Hepatocyte (in vitro differentiated cells): ENCODE results near the gene NMRAL1. TPM values are rescaled to one million over a fixed set of nuclear protein-coding genes. Genes with fewer than 3 reads are reported as not detected.

ENCODE experiments used
- DNase-seq: peaks from one replicate; pipeline ENCODE4 v3.0.0-alpha.2; 2016; ENCODE audit warnings: low spot score
- H2AFZ ChIP-seq: fragments of 200-600 bp; sonication (generic); 2 replicates; pipeline ENCODE4 v1.6.0; 2016; ENCODE audit warnings: antibody characterized with exemption, mild to moderate bottlenecking
- H3K27ac ChIP-seq: fragments of 200-600 bp; sonication (generic); 2 replicates; pipeline ENCODE4 v1.5.1; 2016; ENCODE audit warnings: mild to moderate bottlenecking
- H3K27me3 ChIP-seq: fragments of 200-600 bp; sonication (generic); 2 replicates; pipeline ENCODE4 v1.6.1; 2016
- H3K36me3 ChIP-seq: fragments of 200-600 bp; sonication (generic); replicated peaks from 2 replicates; pipeline ENCODE4 v1.5.1; 2016; ENCODE audit warnings: low read depth; ENCODE audit not compliant: insufficient read depth
- H3K4me1 ChIP-seq: fragments of 200-600 bp; sonication (generic); 2 replicates; pipeline ENCODE4 v1.5.1; 2016; ENCODE audit warnings: mild to moderate bottlenecking, moderate library complexity; ENCODE audit not compliant: insufficient read depth
- H3K4me2 ChIP-seq: fragments of 200-600 bp; sonication (generic); 2 replicates; pipeline ENCODE4 v1.6.0; 2016
- H3K4me3 ChIP-seq: fragments of 200-600 bp; sonication (generic); 2 replicates; pipeline ENCODE4 v1.5.1; 2016; ENCODE audit warnings: mild to moderate bottlenecking
- H3K79me2 ChIP-seq: fragments of 200-600 bp; sonication (generic); 2 replicates; pipeline ENCODE4 v1.6.0; 2017; ENCODE audit warnings: mild to moderate bottlenecking
- H3K9me2 ChIP-seq: fragments of 200-600 bp; sonication (generic); replicated peaks from 2 replicates; pipeline ENCODE4 v1.6.0; 2017; ENCODE audit warnings: mild to moderate bottlenecking; ENCODE audit not compliant: insufficient read depth
- H3K9me3 ChIP-seq: fragments of 200-600 bp; sonication (generic); 2 replicates; pipeline ENCODE4 v1.5.1; 2016; ENCODE audit warnings: low read depth, mild to moderate bottlenecking
- H4K20me1 ChIP-seq: fragments of 200-600 bp; sonication (generic); 2 replicates; pipeline ENCODE4 v1.6.0; 2016; ENCODE audit warnings: mild to moderate bottlenecking; ENCODE audit not compliant: insufficient read depth, poor library complexity, severe bottlenecking
- CTCF ChIP-seq: fragments of 200-600 bp; sonication (generic); IDR thresholded peaks from 2 replicates; pipeline ENCODE4 v1.5.1; 2016; ENCODE audit warnings: antibody characterized with exemption, mild to moderate bottlenecking; ENCODE audit not compliant: poor library complexity
- EZH2 ChIP-seq: fragments of 200-600 bp; sonication (generic); IDR thresholded peaks from 2 replicates; pipeline ENCODE4 v1.6.1; 2016; ENCODE audit warnings: antibody characterized with exemption, mild to moderate bottlenecking, borderline replicate concordance
- EZH2phosphoT487 ChIP-seq: fragments of 200-600 bp; sonication (generic); IDR thresholded peaks from one replicate; pipeline ENCODE4 v1.6.1; 2018; ENCODE audit warnings: antibody characterized with exemption, mild to moderate bottlenecking, low read depth, moderate library complexity; ENCODE audit not compliant: unreplicated experiment, severe bottlenecking
- WGBS: methylation state at CpG from one replicate; pipeline ENCODE4 v1.1.6; 2016; ENCODE audit warnings: low lambda C conversion rate; ENCODE audit errors: missing lambda C conversion rate; 5-methylcytosine and 5-hydroxymethylcytosine counted together
- polyA plus RNA-seq: library from polyadenylated mRNA; unstranded; fragments of >200 nt; fragmentation: Nextera tagmentation; extraction: Ambion mirVana; gene quantifications from 2 replicates; pipeline ENCODE4 v1.2.1, GENCODE V29; 2016
- total RNA-seq: library from RNA; depleted of rRNA; stranded (reverse); fragments of >200 nt; gene quantifications from 2 replicates; pipeline ENCODE4 v1.2.3, GENCODE V29; 2014

NMRAL1 gene
- total RNA-seq = 42.7 and 47.6 TPM in 2 replicates
- polyA plus RNA-seq = 47.5 and 49.5 TPM in 2 replicates

- Histone ChIP-seq H3K9me3 (no peaks in the 10 kb centered on the region), H2AFZ (peak within 1 kb of the TSS; percentile 94), H4K20me1 (peaks cover 3% of the 10 kb centered on the region), H3K27me3 (no peaks in the 10 kb centered on the region), H3K4me2 (peak within 1 kb of the TSS; percentile 94), H3K27ac (peak within 1 kb of the TSS; percentile 75), H3K4me1 (no peaks in the 10 kb centered on the region), H3K9me2 (no peaks in the 10 kb centered on the region), H3K36me3 (no peaks in the 10 kb centered on the region), H3K4me3 (peak within 1 kb of the TSS; percentile 87), H3K79me2 (peaks cover 39% of the 10 kb centered on the region)
- TF ChIP-seq EZH2phosphoT487 (no peak), CTCF (no peak), EZH2 (no peak)
- WGBS = 4% methylated on average over 36 of the region's 60 CpGs
- DNase-seq = peak; percentile 94
Observed at GRCh38 chr16:4474192-4474961, at the start of gene NMRAL1. Gene NMRAL1, minus strand, starts transcription at chr16:4474625. Its CDS starts 493 bp downstream, at chr16:4474132.

GRCh38 chr16:4523686-4524085 is 49.3 kb upstream of the NMRAL1 start:
- peaks cover 63% of the 10 kb centered on the region for H3K79me2 ChIP-seq
- H3K4me1 ChIP-seq = peaks cover 8% of the 10 kb centered on the region
- DNase-seq = no peak
- no peak overlapping the region for H3K4me2 ChIP-seq
- peak overlapping the region; percentile 81 for H3K27ac ChIP-seq
- no peaks in the 10 kb centered on the region for H4K20me1 ChIP-seq
- TF ChIP-seq CTCF (no peak), EZH2phosphoT487 (no peak), EZH2 (no peak)
- no peaks in the 10 kb centered on the region for H3K9me2 ChIP-seq
- H3K27me3 ChIP-seq = no peaks in the 10 kb centered on the region
- no peaks in the 10 kb centered on the region for H3K36me3 ChIP-seq
- WGBS = 95% methylated on average over 4 of the region's 4 CpGs
- no peak overlapping the region for H3K4me3 ChIP-seq
- no peaks in the 10 kb centered on the region for H3K9me3 ChIP-seq
- H2AFZ ChIP-seq = no peak overlapping the region

- H3K79me2 ChIP-seq = peaks cover 62% of the 10 kb centered on the region
- H2AFZ ChIP-seq = no peak overlapping the region
- H3K9me3 ChIP-seq = no peaks in the 10 kb centered on the region
- peaks cover 4% of the 10 kb centered on the region for H4K20me1 ChIP-seq
- no peaks in the 10 kb centered on the region for H3K27me3 ChIP-seq
- H3K27ac ChIP-seq = peak overlapping the region; percentile 83
- H3K4me3 ChIP-seq = no peak overlapping the region
- peak; percentile 58 for DNase-seq
- 64% methylated on average over 8 of the region's 8 CpGs for WGBS
- no peak for TF ChIP-seq EZH2
- TF ChIP-seq EZH2phosphoT487 = no peak
- TF ChIP-seq CTCF = no peak
- peak overlapping the region; percentile 49 for H3K4me2 ChIP-seq
- H3K4me1 ChIP-seq = peaks cover 8% of the 10 kb centered on the region
- no peaks in the 10 kb centered on the region for H3K9me2 ChIP-seq
- H3K36me3 ChIP-seq = no peaks in the 10 kb centered on the region
Observed at GRCh38 chr16:4522051-4522581, 47.7 kb upstream of the NMRAL1 start.
